Measurements from ENCODE around the gene ABRAXAS1. TPM values are rescaled to one million over a fixed set of nuclear protein-coding genes. Genes with fewer than 3 reads are reported as not detected.

Gene ABRAXAS1
- total and polyA plus RNA-seq, 2 of the 13 experiments (the other 11 are each of a cell fraction or from before 2014, with no cell fraction given), result 14.1 to 14.7 TPM

DNA sequence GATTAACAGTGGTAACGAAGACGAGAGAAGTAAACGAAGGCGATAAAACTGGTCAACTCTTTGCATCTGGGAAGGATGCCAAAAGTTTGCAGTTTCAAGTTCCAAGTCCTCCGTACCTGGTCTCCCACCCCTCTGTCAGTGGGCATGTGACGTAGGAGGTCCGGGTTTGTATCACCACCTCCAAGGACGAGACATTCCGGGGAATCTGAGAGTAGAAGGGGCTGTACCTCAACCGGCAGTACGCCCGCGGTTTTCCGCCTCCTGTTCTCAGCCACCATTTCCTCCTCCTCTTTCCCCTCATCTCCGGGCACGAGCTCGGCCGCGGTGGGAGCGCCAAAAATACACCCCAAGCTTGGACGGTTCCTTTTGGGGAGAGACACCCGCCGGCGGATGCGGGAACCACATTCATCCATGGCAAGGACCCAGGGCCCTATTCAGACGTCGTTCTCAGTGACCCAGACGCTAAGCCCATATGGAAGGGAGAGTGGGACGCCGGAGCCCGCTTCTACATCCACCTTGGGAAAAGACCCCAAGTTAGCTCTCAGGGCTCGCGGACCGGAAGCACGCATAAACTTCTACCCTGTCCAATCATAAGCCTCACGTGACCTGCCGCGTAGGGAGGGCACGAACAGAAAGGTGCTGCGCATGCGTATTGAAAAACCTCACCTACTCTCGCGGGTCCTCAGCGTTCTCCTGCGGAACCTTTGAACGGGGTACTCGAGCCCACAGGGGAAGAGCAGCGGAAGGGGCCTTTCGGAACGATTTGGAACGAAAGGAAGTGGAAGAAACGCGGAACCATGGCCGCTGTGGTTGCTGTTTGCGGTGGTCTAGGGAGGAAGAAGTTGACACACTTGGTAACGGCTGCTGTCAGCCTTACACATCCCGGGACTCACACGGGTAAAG is 29.4 kb downstream of the ABRAXAS1 start, which contains the start of the genes HELQ and MRPS18C (continued):
- TF ChIP-seq ZNF644 (CRISPR knock-in tag; IDR thresholded peaks at IDR 0.05; ENCODE audit: low read depth), result peak; percentile 13; the same call in 1 of the 2 replicates
- TF ChIP-seq ZNF891 (CRISPR knock-in tag; IDR thresholded peaks at IDR 0.05), result peak; percentile 84
- peak; percentile 37; the same call in 1 of the 2 replicates for TF ChIP-seq ZNF263 (CRISPR knock-in tag; IDR thresholded peaks at IDR 0.05)
- no peak for TF ChIP-seq ZMYM2 (CRISPR knock-in tag; IDR thresholded peaks at IDR 0.05)
- peak; percentile 87 for TF ChIP-seq TBX2 (CRISPR knock-in tag; IDR thresholded peaks at IDR 0.05; ENCODE audit: borderline replicate concordance)
- TF ChIP-seq BRD4 (CRISPR knock-in tag; IDR thresholded peaks at IDR 0.05), result peak; percentile 89
- peak; percentile 82 for TF ChIP-seq GATAD2A (CRISPR knock-in tag; IDR thresholded peaks at IDR 0.05)
- no peak for TF ChIP-seq NR1H2 (CRISPR knock-in tag; IDR thresholded peaks at IDR 0.05; ENCODE audit: borderline replicate concordance, low read depth)
- no peak; the same call in 1 of the 2 replicates for TF ChIP-seq ZNF260 (CRISPR knock-in tag; IDR thresholded peaks at IDR 0.05; ENCODE audit: borderline replicate concordance, low read depth)
- TF ChIP-seq, protein P1, sequence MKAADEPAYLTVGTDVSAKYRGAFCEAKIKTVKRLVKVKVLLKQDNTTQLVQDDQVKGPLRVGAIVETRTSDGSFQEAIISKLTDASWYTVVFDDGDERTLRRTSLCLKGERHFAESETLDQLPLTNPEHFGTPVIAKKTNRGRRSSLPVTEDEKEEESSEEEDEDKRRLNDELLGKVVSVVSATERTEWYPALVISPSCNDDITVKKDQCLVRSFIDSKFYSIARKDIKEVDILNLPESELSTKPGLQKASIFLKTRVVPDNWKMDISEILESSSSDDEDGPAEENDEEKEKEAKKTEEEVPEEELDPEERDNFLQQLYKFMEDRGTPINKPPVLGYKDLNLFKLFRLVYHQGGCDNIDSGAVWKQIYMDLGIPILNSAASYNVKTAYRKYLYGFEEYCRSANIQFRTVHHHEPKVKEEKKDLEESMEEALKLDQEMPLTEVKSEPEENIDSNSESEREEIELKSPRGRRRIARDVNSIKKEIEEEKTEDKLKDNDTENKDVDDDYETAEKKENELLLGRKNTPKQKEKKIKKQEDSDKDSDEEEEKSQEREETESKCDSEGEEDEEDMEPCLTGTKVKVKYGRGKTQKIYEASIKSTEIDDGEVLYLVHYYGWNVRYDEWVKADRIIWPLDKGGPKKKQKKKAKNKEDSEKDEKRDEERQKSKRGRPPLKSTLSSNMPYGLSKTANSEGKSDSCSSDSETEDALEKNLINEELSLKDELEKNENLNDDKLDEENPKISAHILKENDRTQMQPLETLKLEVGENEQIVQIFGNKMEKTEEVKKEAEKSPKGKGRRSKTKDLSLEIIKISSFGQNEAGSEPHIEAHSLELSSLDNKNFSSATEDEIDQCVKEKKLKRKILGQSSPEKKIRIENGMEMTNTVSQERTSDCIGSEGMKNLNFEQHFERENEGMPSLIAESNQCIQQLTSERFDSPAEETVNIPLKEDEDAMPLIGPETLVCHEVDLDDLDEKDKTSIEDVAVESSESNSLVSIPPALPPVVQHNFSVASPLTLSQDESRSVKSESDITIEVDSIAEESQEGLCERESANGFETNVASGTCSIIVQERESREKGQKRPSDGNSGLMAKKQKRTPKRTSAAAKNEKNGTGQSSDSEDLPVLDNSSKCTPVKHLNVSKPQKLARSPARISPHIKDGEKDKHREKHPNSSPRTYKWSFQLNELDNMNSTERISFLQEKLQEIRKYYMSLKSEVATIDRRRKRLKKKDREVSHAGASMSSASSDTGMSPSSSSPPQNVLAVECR (CRISPR knock-in tag; IDR thresholded peaks at IDR 0.05; ENCODE audit: borderline replicate concordance), result peak; percentile 94
- TF ChIP-seq BCL6 (CRISPR knock-in tag; IDR thresholded peaks at IDR 0.05), result peak; percentile 54; the same call in 1 of the 2 replicates
- TF ChIP-seq, protein P2, sequence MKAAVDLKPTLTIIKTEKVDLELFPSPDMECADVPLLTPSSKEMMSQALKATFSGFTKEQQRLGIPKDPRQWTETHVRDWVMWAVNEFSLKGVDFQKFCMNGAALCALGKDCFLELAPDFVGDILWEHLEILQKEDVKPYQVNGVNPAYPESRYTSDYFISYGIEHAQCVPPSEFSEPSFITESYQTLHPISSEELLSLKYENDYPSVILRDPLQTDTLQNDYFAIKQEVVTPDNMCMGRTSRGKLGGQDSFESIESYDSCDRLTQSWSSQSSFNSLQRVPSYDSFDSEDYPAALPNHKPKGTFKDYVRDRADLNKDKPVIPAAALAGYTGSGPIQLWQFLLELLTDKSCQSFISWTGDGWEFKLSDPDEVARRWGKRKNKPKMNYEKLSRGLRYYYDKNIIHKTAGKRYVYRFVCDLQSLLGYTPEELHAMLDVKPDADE (CRISPR knock-in tag; IDR thresholded peaks at IDR 0.05), result peak; percentile 61; the same call in 1 of the 2 replicates
- TF ChIP-seq ZNF354B (CRISPR knock-in tag; IDR thresholded peaks at IDR 0.05), result peak; percentile 92; the same call in 1 of the 2 replicates
- peak; percentile 91 for TF ChIP-seq DR1 (CRISPR knock-in tag; IDR thresholded peaks at IDR 0.05)
- TF ChIP-seq JUND (CRISPR knock-in tag; IDR thresholded peaks at IDR 0.05), result peak; percentile 82; the same call in 1 of the 2 replicates
- peak; percentile 95 for TF ChIP-seq IRF2 (CRISPR knock-in tag; IDR thresholded peaks at IDR 0.05)
- TF ChIP-seq FOXM1 (CRISPR knock-in tag; IDR thresholded peaks at IDR 0.05), result no peak
- no peak for TF ChIP-seq ESRRA (CRISPR knock-in tag; IDR thresholded peaks at IDR 0.05; ENCODE audit: low read depth)
- peak; percentile 88; the same call in 1 of the 2 replicates for TF ChIP-seq RELA (CRISPR knock-in tag; IDR thresholded peaks at IDR 0.05)
- TF ChIP-seq RAD51 (IDR thresholded peaks at IDR 0.05; ENCODE audit: borderline replicate concordance), result peak; percentile 93
- TF ChIP-seq ZFX (CRISPR knock-in tag; IDR thresholded peaks at IDR 0.05; ENCODE audit: low read depth), result peak; percentile 69
- no peak for TF ChIP-seq ZKSCAN8 (CRISPR knock-in tag; IDR thresholded peaks at IDR 0.05; ENCODE audit: borderline replicate concordance)
- TF ChIP-seq ZNF768 (CRISPR knock-in tag; IDR thresholded peaks at IDR 0.05), result peak; percentile 23; the same call in 1 of the 2 replicates
- peak; percentile 90 for TF ChIP-seq ZNF772 (CRISPR knock-in tag; IDR thresholded peaks at IDR 0.05)
- no peak for TF ChIP-seq ZSCAN22 (CRISPR knock-in tag; IDR thresholded peaks at IDR 0.05)

Data from HepG2 (cell line).